Activated naive CD4-positive, alpha-beta T cell treated with Interleukin-2 at 50 U/mL for 16 hours (primary cell): Measurements from ENCODE around the gene THAP5.

Experiments used
- DNase-seq: peaks from one replicate; pipeline ENCODE4 v3.0.0-alpha.2; 2020

The THAP5 gene

GRCh38 chr7:108528183-108528712, 41.3 kb downstream of the THAP5 start:
- no peak for DNase-seq

- no peak for DNase-seq
These were observed 42.8 kb downstream of the THAP5 start for GRCh38 chr7:108526768-108527017.

GRCh38 chr7:108525985-108526767, 43.3 kb downstream of the THAP5 start, which contains the start of gene PNPLA8:
TSS of gene PNPLA8 (minus strand) at chr7:108526135. CDS start at chr7:108515491, 10,644 bp downstream.
- DNase-seq, result peak; percentile 100

GRCh38 chr7:108525327-108525984, 44.0 kb downstream of the THAP5 start:
- no peak for DNase-seq

- no peak for DNase-seq
These were observed 46.7 kb downstream of the THAP5 start for GRCh38 chr7:108522780-108523179.

- no peak for DNase-seq
These were observed 51.6 kb downstream of the THAP5 start for GRCh38 chr7:108517951-108518350.

GRCh38 chr7:108515630-108516029, 53.9 kb downstream of the THAP5 start:
- no peak for DNase-seq

- DNase-seq, result no peak
These were observed 54.5 kb downstream of the THAP5 start for GRCh38 chr7:108515013-108515412.
